HG02943 (cell line): ENCODE results near the gene KRTAP11-1.

Experiments
- ATAC-seq: cut with Tn5 transposase; IDR thresholded peaks from one replicate; pipeline ENCODE4 v1.9.1; 2021; ENCODE audit warnings: mild to moderate bottlenecking, low read depth, moderate library complexity; ENCODE audit not compliant: unreplicated experiment

The KRTAP11-1 gene

GRCh38 chr21:30881480-30881879, at the start of gene KRTAP11-1:
Gene KRTAP11-1, minus strand, starts transcription at chr21:30881580. Its CDS starts 56 bp downstream, at chr21:30881524.
- ATAC-seq = no peak

- no peak for ATAC-seq
Measured at GRCh38 chr21:30924146-30924700, 42.8 kb upstream of the KRTAP11-1 start.

GRCh38 chr21:30921129-30921528, 39.7 kb upstream of the KRTAP11-1 start:
- ATAC-seq = no peak

GRCh38 chr21:30917557-30917956, 36.2 kb upstream of the KRTAP11-1 start:
- no peak for ATAC-seq

GRCh38 chr21:30900881-30901280, 19.5 kb upstream of the KRTAP11-1 start:
- ATAC-seq = no peak

- ATAC-seq = no peak
Measured at GRCh38 chr21:30882866-30883597, 1.7 kb upstream of the KRTAP11-1 start.

GRCh38 chr21:30880914-30881313, 466 bp downstream of the KRTAP11-1 start:
- no peak for ATAC-seq

GRCh38 chr21:30874526-30874925, 6.9 kb downstream of the KRTAP11-1 start:
- no peak for ATAC-seq

- ATAC-seq = no peak
Measured at GRCh38 chr21:30847627-30848500, 33.5 kb downstream of the KRTAP11-1 start.

- no peak for ATAC-seq
Measured at GRCh38 chr21:30842990-30843389, 38.4 kb downstream of the KRTAP11-1 start.

- ATAC-seq = no peak
Measured at GRCh38 chr21:30839304-30839703, 42.1 kb downstream of the KRTAP11-1 start.

- no peak for ATAC-seq
Measured at GRCh38 chr21:30838536-30838935, 42.8 kb downstream of the KRTAP11-1 start.

GRCh38 chr21:30831194-30831765, 50.1 kb downstream of the KRTAP11-1 start:
- ATAC-seq = no peak
